H1 (cell line): ENCODE data around the gene BCAR1. TPM values are rescaled to one million over a fixed set of nuclear protein-coding genes. Genes with fewer than 3 reads are reported as not detected.

ENCODE experiments used
- CBX8 ChIP-seq: fragments of 300-800, 300-1000 bp; sonication (generic); IDR thresholded peaks from 2 replicates; pipeline ENCODE4 v1.7.1; 2016; ENCODE audit warnings: low read depth, low read length, borderline replicate concordance
- CHD1 ChIP-seq: IDR thresholded peaks from 2 replicates; pipeline ENCODE4 v1.6.1; 2012; ENCODE audit warnings: low read depth, low read length, improper control_type of control experiment
- HDAC2 ChIP-seq, 2 experiments: fragments of 300-600 bp in 1 of 2; sonication (generic) in 1 of 2; IDR thresholded peaks; 2 replicates each; pipeline ENCODE4 v1.6.1; 2011 to 2012; ENCODE audit warnings: low read depth in 2 of 2, low read length in 2 of 2, mild to moderate bottlenecking in 2 of 2, moderate library complexity in 2 of 2, borderline replicate concordance in 1 of 2, inconsistent platforms in 1 of 2
- NANOG ChIP-seq: IDR thresholded peaks from 2 replicates; pipeline ENCODE4 v1.6.1; 2011; ENCODE audit warnings: low read length, low read depth, mild to moderate bottlenecking, inconsistent platforms; ENCODE audit not compliant: insufficient read depth, poor library complexity, severe bottlenecking
- SAP30 ChIP-seq: fragments of 300-600 bp; sonication (generic); IDR thresholded peaks from 2 replicates; pipeline ENCODE4 v1.7.1; 2012; ENCODE audit warnings: low read length, moderate library complexity, mild to moderate bottlenecking, inconsistent platforms; ENCODE audit not compliant: insufficient read depth, insufficient replicate concordance
- SIN3A ChIP-seq, 2 experiments: IDR thresholded peaks in 1 of 2; conservative IDR thresholded peaks in 1 of 2; 2 replicates each; pipeline ENCODE4 v1.6.1; 2011 to 2012; ENCODE audit warnings: low read length in 2 of 2, improper control_type of control experiment in 1 of 2, low read depth in 1 of 2, mild to moderate bottlenecking in 1 of 2
- SIX5 ChIP-seq: IDR thresholded peaks from 2 replicates; pipeline ENCODE4 v1.6.1; 2011; ENCODE audit warnings: mild to moderate bottlenecking, low read depth, low read length
- TEAD4 ChIP-seq: IDR thresholded peaks from 2 replicates; pipeline ENCODE4 v1.6.1; 2012; ENCODE audit warnings: low read depth, low read length, inconsistent platforms, mixed read lengths
- ZNF274 ChIP-seq: IDR thresholded peaks from 2 replicates; pipeline ENCODE4 v1.7.0; 2012; ENCODE audit warnings: low read length, borderline replicate concordance; ENCODE audit errors: extremely low read depth
- polyA plus RNA-seq, 7 experiments: library from polyadenylated mRNA; depleted of rRNA in 3 of 7; stranded (reverse) in 5 of 7; unstranded in 2 of 7; fragments of >200 nt in 5 of 7; fragments of 200-250 nt in 2 of 7; gene quantifications; 1 replicate in 5 of 7; 2 replicates in 1 of 7; 4 replicates in 1 of 7; pipeline versions ENCODE4 v1.2.1 to v1.2.3, GENCODE V29; 2011 to 2013; ENCODE audit warnings: missing spikeins in 2 of 7, mixed read lengths in 2 of 7
- total RNA-seq: library from RNA; stranded (reverse); fragmentation: NEBNext Ultra II Directional; extraction: Animal tissue kit (Norgen Biotek cat#: 25700); gene quantifications from 2 replicates; pipeline ENCODE4 v1.2.1, GENCODE V29; 2021
- TF ChIP-seq, protein P1 (sequence below): IDR thresholded peaks from 2 replicates; pipeline ENCODE4 v1.6.1; 2012; ENCODE audit warnings: inconsistent platforms

BCAR1 gene
- total and polyA plus RNA-seq, 2 of the 8 experiments (the other 6 are each of a cell fraction or from before 2014, with no cell fraction given): 59.8 to 105 TPM

DNA sequence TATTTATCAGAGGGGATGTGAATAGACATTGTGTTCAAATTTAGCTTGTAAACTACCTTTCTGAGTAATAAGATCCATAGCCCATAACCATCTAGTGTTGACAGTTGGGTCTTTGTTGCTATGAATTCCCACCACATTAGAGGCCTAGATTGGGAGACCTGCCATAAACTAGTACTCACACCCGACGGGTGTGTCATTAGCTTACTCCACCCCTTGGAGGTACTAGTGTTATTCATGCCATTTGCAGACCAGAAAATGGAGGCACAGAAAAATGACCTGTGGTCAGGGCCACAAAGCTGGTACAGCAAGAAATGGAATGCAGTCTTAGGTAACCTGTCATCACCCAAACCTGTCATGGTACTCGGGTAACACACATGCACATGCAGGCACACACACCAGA, 41.3 kb upstream of the BCAR1 start (continued):
- no peak for TF ChIP-seq ZNF274
- TF ChIP-seq, protein P1, sequence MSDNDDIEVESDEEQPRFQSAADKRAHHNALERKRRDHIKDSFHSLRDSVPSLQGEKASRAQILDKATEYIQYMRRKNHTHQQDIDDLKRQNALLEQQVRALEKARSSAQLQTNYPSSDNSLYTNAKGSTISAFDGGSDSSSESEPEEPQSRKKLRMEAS: no peak
- TF ChIP-seq SAP30: no peak
- no peak for TF ChIP-seq NANOG
- TF ChIP-seq HDAC2 (IDR thresholded peaks at IDR 0.05; ENCODE audit: borderline replicate concordance in 1 of 2, low read depth in 2 of 2, low read length in 2 of 2): no peak
- no peak for TF ChIP-seq SIX5
- no peak for TF ChIP-seq CBX8
- TF ChIP-seq CHD1: no peak
- no peak for TF ChIP-seq SIN3A (conservative IDR thresholded peaks at IDR 0.05 in 1 of 2, IDR thresholded peaks at IDR 0.05 in 1 of 2; ENCODE audit: low read depth in 1 of 2, low read length in 2 of 2)
- TF ChIP-seq TEAD4: no peak
